ENCODE measurements around the gene TBC1D14.

TBC1D14 gene

GRCh38 chr4:7048642-7049041 is 139.0 kb downstream of the TBC1D14 start:
- Histone ChIP-seq H2AFZ (ENCODE audit: insufficient read depth, low read length, poor library complexity) (no peak overlapping the region), H4K91ac (ENCODE audit: low read depth, low read length) (no peak overlapping the region), H3K36me3 (ENCODE audit: control insufficient read depth in 1 of 2, insufficient read depth in 2 of 2, low read length in 2 of 2) (peaks cover 7 to 23% of the 10 kb centered on the region in 2 experiments), H2BK12ac (ENCODE audit: low read length) (no peak overlapping the region), H3K79me1 (ENCODE audit: low read length) (peaks cover 6% of the 10 kb centered on the region), H4K12ac (ENCODE audit: low read depth, low read length) (no peak overlapping the region), H3K9me3 (ENCODE audit: insufficient read depth, low read depth, low read length) (peaks cover 5% of the 10 kb centered on the region), H3K9ac (ENCODE audit: low read length) (no peak overlapping the region), H3K79me2 (ENCODE audit: control insufficient read depth, insufficient read depth, low read length, poor library complexity) (peaks cover 19% of the 10 kb centered on the region), H3K18ac (ENCODE audit: low read length) (no peak overlapping the region), H3K23ac (ENCODE audit: low read length) (no peak overlapping the region), H2BK120ac (ENCODE audit: insufficient read depth, low read length, poor library complexity) (no peak overlapping the region), H2AK5ac (ENCODE audit: low read length) (no peak overlapping the region), H3K4me3 (ENCODE audit: low read depth, low read length) (no peak overlapping the region), H3K4me1 (ENCODE audit: control insufficient read depth in 1 of 2, insufficient read depth in 2 of 2, low read length in 2 of 2) (peaks cover 12 to 16% of the 10 kb centered on the region in 2 experiments), H3K14ac (ENCODE audit: low read length) (no peak overlapping the region), H4K8ac (ENCODE audit: low read depth, low read length) (no peak overlapping the region), H3K4me2 (ENCODE audit: low read length) (no peak overlapping the region), H2BK5ac (ENCODE audit: low read depth, low read length, poor library complexity) (no peak overlapping the region), H3K4ac (ENCODE audit: low read depth, low read length) (no peak overlapping the region), H3K27me3 (ENCODE audit: insufficient read depth, low read length) (no peaks in the 10 kb centered on the region), H3K27ac (ENCODE audit: low read depth, low read length) (no peak overlapping the region)
- no peak for DNase-seq
- WGBS (ENCODE audit: extremely low coverage, insufficient coverage, insufficient read length) = no CpG with 5 or more reads among the region's 12 CpGs

DNA sequence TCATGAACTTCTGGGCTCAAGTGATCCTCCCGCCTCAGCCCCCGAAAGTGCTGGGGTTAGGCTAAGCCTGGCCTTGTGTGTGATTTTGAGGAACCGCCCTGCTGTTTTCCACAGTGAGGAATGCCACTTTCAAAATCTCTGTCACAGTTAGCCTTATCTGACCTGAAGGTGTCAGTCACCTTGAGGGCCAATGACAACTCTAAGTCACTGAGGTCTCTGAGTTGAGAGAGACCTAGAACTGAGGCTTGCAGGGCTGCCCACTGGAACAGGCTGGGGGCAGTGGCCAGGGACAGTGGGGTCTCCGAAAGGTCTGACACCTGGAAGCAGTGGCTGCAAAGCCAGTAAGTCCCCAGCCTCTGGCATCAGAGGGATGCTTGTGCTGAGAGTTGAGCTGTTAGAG is 139.7 kb downstream of the TBC1D14 start:
- WGBS (ENCODE audit: extremely low coverage, insufficient coverage, insufficient read length) = no CpG with 5 or more reads among the region's 4 CpGs
- Histone ChIP-seq H3K9ac (ENCODE audit: low read length) (no peak overlapping the region), H2BK5ac (ENCODE audit: low read depth, low read length, poor library complexity) (no peak overlapping the region), H3K79me2 (ENCODE audit: control insufficient read depth, insufficient read depth, low read length, poor library complexity) (peaks cover 12% of the 10 kb centered on the region), H3K4me2 (ENCODE audit: low read length) (no peak overlapping the region), H3K9me3 (ENCODE audit: insufficient read depth, low read depth, low read length) (peaks cover 5% of the 10 kb centered on the region), H3K4me1 (ENCODE audit: control insufficient read depth in 1 of 2, insufficient read depth in 2 of 2, low read length in 2 of 2) (peaks cover 7 to 14% of the 10 kb centered on the region in 2 experiments), H2AK5ac (ENCODE audit: low read length) (no peak overlapping the region), H2BK12ac (ENCODE audit: low read length) (no peak overlapping the region), H2BK120ac (ENCODE audit: insufficient read depth, low read length, poor library complexity) (no peak overlapping the region), H3K36me3 (ENCODE audit: control insufficient read depth in 1 of 2, insufficient read depth in 2 of 2, low read length in 2 of 2) (peaks cover 14 to 29% of the 10 kb centered on the region in 2 experiments), H3K14ac (ENCODE audit: low read length) (no peak overlapping the region), H2AFZ (ENCODE audit: insufficient read depth, low read length, poor library complexity) (no peak overlapping the region), H3K27me3 (ENCODE audit: insufficient read depth, low read length) (no peaks in the 10 kb centered on the region), H4K8ac (ENCODE audit: low read depth, low read length) (no peak overlapping the region), H3K4ac (ENCODE audit: low read depth, low read length) (no peak overlapping the region), H4K91ac (ENCODE audit: low read depth, low read length) (no peak overlapping the region), H3K4me3 (ENCODE audit: low read depth, low read length) (no peak overlapping the region), H3K79me1 (ENCODE audit: low read length) (no peaks in the 10 kb centered on the region), H3K23ac (ENCODE audit: low read length) (no peak overlapping the region), H3K27ac (ENCODE audit: low read depth, low read length) (no peak overlapping the region), H4K12ac (ENCODE audit: low read depth, low read length) (no peak overlapping the region), H3K18ac (ENCODE audit: low read length) (no peak overlapping the region)
- no peak for DNase-seq

DNA sequence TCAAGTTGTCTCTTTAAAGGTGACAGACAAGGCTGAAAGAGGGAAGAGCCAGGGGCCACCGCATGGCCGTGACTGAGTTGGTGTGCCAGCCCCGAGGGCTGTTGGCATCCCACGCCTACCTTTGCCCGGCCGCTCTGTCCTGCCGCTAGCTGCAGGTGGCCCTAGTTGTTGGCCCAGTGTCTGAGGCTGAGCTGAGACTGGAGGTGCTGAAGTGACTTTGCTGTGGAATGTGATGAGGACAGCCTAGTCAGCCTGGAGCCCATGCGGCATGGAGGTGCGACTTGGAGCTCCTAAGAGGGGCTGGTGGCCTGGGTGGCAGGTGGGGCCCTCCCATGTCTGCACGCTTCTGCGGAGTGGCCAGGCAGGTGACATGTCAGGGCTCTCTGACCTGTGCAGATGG is 140.1 kb downstream of the TBC1D14 start:
- H3K79me2 ChIP-seq (ENCODE audit: control insufficient read depth, insufficient read depth, low read length, poor library complexity) = peaks cover 8% of the 10 kb centered on the region
- H2BK120ac ChIP-seq (ENCODE audit: insufficient read depth, low read length, poor library complexity) = no peak overlapping the region
- peaks cover 5% of the 10 kb centered on the region for H3K9me3 ChIP-seq (ENCODE audit: insufficient read depth, low read depth, low read length)
- H2BK12ac ChIP-seq (ENCODE audit: low read length) = no peak overlapping the region
- H4K12ac ChIP-seq (ENCODE audit: low read depth, low read length) = no peak overlapping the region
- no peak overlapping the region for H4K91ac ChIP-seq (ENCODE audit: low read depth, low read length)
- WGBS (ENCODE audit: extremely low coverage, insufficient coverage, insufficient read length) = no CpG with 5 or more reads among the region's 11 CpGs
- H4K8ac ChIP-seq (ENCODE audit: low read depth, low read length) = no peak overlapping the region
- H3K4me2 ChIP-seq (ENCODE audit: low read length) = no peak overlapping the region
- no peak overlapping the region for H3K18ac ChIP-seq (ENCODE audit: low read length)
- peaks cover 18 to 34% of the 10 kb centered on the region in 2 experiments for H3K36me3 ChIP-seq (ENCODE audit: control insufficient read depth in 1 of 2, insufficient read depth in 2 of 2, low read length in 2 of 2)
- H2BK5ac ChIP-seq (ENCODE audit: low read depth, low read length, poor library complexity) = no peak overlapping the region
- H3K9ac ChIP-seq (ENCODE audit: low read length) = no peak overlapping the region
- H3K79me1 ChIP-seq (ENCODE audit: low read length) = no peaks in the 10 kb centered on the region
- DNase-seq = no peak
- no peak overlapping the region for H2AFZ ChIP-seq (ENCODE audit: insufficient read depth, low read length, poor library complexity)
- no peak overlapping the region for H2AK5ac ChIP-seq (ENCODE audit: low read length)
- H3K14ac ChIP-seq (ENCODE audit: low read length) = no peak overlapping the region
- H3K27ac ChIP-seq (ENCODE audit: low read depth, low read length) = no peak overlapping the region
- H3K27me3 ChIP-seq (ENCODE audit: insufficient read depth, low read length) = no peaks in the 10 kb centered on the region
- H3K4ac ChIP-seq (ENCODE audit: low read depth, low read length) = no peak overlapping the region
- peaks cover 3 to 9% of the 10 kb centered on the region in 2 experiments for H3K4me1 ChIP-seq (ENCODE audit: control insufficient read depth in 1 of 2, insufficient read depth in 2 of 2, low read length in 2 of 2)
- no peak overlapping the region for H3K23ac ChIP-seq (ENCODE audit: low read length)
- no peak overlapping the region for H3K4me3 ChIP-seq (ENCODE audit: low read depth, low read length)

- H4K91ac ChIP-seq (ENCODE audit: low read depth, low read length) = no peak overlapping the region
- H4K12ac ChIP-seq (ENCODE audit: low read depth, low read length) = no peak overlapping the region
- no peak overlapping the region for H3K4me2 ChIP-seq (ENCODE audit: low read length)
- H3K18ac ChIP-seq (ENCODE audit: low read length) = no peak overlapping the region
- H2AFZ ChIP-seq (ENCODE audit: insufficient read depth, low read length, poor library complexity) = no peak overlapping the region
- peaks cover 0 to 4% of the 10 kb centered on the region in 2 experiments for H3K4me1 ChIP-seq (ENCODE audit: control insufficient read depth in 1 of 2, insufficient read depth in 2 of 2, low read length in 2 of 2)
- H3K27me3 ChIP-seq (ENCODE audit: insufficient read depth, low read length) = no peaks in the 10 kb centered on the region
- no peak overlapping the region for H2BK12ac ChIP-seq (ENCODE audit: low read length)
- DNase-seq = no peak
- no CpG with 5 or more reads among the region's 36 CpGs for WGBS (ENCODE audit: extremely low coverage, insufficient coverage, insufficient read length)
- H3K36me3 ChIP-seq (ENCODE audit: control insufficient read depth in 1 of 2, insufficient read depth in 2 of 2, low read length in 2 of 2) = peaks cover 24 to 39% of the 10 kb centered on the region in 2 experiments
- peaks cover 7% of the 10 kb centered on the region for H3K79me2 ChIP-seq (ENCODE audit: control insufficient read depth, insufficient read depth, low read length, poor library complexity)
- no peak overlapping the region for H2BK120ac ChIP-seq (ENCODE audit: insufficient read depth, low read length, poor library complexity)
- no peak overlapping the region for H3K27ac ChIP-seq (ENCODE audit: low read depth, low read length)
- H2BK5ac ChIP-seq (ENCODE audit: low read depth, low read length, poor library complexity) = no peak overlapping the region
- H3K9me3 ChIP-seq (ENCODE audit: insufficient read depth, low read depth, low read length) = peaks cover 5% of the 10 kb centered on the region
- H2AK5ac ChIP-seq (ENCODE audit: low read length) = no peak overlapping the region
- no peak overlapping the region for H4K8ac ChIP-seq (ENCODE audit: low read depth, low read length)
- no peak overlapping the region for H3K4me3 ChIP-seq (ENCODE audit: low read depth, low read length)
- H3K14ac ChIP-seq (ENCODE audit: low read length) = no peak overlapping the region
- H3K4ac ChIP-seq (ENCODE audit: low read depth, low read length) = no peak overlapping the region
- no peaks in the 10 kb centered on the region for H3K79me1 ChIP-seq (ENCODE audit: low read length)
- no peak overlapping the region for H3K9ac ChIP-seq (ENCODE audit: low read length)
- no peak overlapping the region for H3K23ac ChIP-seq (ENCODE audit: low read length)
These were observed 141.0 kb downstream of the TBC1D14 start for GRCh38 chr4:7050481-7051143.

All from trophoblast cell (in vitro differentiated cells and primary cell).